Activated naive CD4-positive, alpha-beta T cell treated with anti-CD3 and anti-CD28 coated beads, Interleukin-2, amount 50 U/mL, for 72 hours (primary cell): ENCODE data around the gene BTN1A1. TPM values are rescaled to one million over a fixed set of nuclear protein-coding genes. Genes with fewer than 3 reads are reported as not detected.

Experiments
- ATAC-seq, 2 donors: fragments of 150-1000 bp; cut with Tn5 transposase; 2 replicates each; pipeline ENCODE4 v1.10.0; 2021; ENCODE audit warnings: mild to moderate bottlenecking in 2 of 2, moderate library complexity in 2 of 2
- DNase-seq, 2 donors: peaks; one replicate each; pipeline ENCODE4 v3.0.0; 2021 to 2022; ENCODE audit warnings: low spot score in 2 of 2
- H3K27ac Mint-ChIP-seq, 2 donors: one replicate each; pipeline ENCODE4 v1.8.0; 2022; ENCODE audit warnings: mild to moderate bottlenecking in 2 of 2, mixed read lengths in 2 of 2
- H3K36me3 Mint-ChIP-seq, 2 donors: one replicate each; pipeline ENCODE4 v1.8.0; 2022; ENCODE audit warnings: mixed read lengths in 2 of 2
- H3K9me3 Mint-ChIP-seq, 2 donors: one replicate each; pipeline ENCODE4 v1.8.0; 2022; ENCODE audit warnings: mixed read lengths in 2 of 2
- total RNA-seq, 2 donors: library from RNA; stranded (reverse); gene quantifications; one replicate each; pipeline ENCODE4 v1.2.3, GENCODE V29; 2022

The BTN1A1 gene
- total RNA-seq, 2 donors from 2014 or later, result 0.16 TPM; not detected in 1

DNA sequence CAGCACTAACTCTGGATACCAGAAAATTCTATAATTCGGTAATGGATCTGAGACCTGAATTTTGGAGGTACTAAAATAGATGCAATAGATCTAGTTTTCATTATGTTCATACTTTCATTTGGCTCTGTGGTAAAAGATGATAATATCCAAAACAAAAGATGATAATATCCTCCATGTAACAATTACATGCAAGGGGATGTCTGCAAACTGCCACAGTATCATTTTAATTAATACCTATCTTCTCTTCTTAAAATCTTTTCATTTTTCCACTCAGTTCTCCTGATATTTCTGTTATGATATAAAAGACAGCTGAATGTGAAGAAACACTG lies 26.7 kb upstream of the BTN1A1 start:
- no peak for ATAC-seq
- Mint-ChIP-seq H3K9me3 (peaks cover 8 to 13% of the 10 kb centered on the region in 2 donors), H3K27ac (peak overlapping the region; percentile 99 to 100), H3K36me3 (peaks cover 38 to 57% of the 10 kb centered on the region in 2 donors)
- no peak for DNase-seq

DNA sequence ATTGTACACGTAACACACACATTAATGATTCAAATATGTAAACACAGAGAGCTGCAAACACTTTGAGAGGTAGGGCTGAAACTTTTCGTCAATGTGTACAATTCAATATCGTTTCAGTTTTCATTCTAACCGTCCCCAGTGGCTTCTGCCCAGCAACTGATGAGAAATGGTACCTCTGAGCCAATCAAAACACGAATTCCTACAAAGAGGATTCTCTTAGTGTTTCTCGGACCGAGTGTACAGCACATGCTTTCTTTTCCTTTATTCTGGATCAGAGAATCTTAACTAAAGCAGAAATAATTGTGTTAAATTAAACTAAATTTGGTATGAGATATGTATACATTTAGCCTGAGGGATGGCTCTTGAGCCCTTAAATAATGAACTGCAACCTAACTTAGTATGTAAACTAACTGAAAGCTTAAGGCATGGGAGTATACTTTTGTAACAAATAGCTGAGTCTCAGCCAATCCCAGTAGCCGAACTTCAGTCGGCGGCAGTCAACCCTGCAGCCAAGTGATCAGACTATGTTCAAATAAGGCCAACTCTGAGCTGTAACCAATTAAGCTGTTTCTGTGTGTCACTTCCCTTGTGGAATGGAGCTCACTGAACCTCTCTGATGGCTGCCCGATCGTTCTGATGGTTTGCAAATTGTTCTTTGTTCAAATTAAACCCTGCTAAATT lies 26.2 kb upstream of the BTN1A1 start:
- ATAC-seq (peak; percentile 92 to 98), DNase-seq (peak; percentile 72 to 74)
- Mint-ChIP-seq H3K36me3 (peaks cover 33 to 52% of the 10 kb centered on the region in 2 donors), H3K27ac (peak overlapping the region; percentile 99 to 100), H3K9me3 (peaks cover 8 to 13% of the 10 kb centered on the region in 2 donors)

DNA sequence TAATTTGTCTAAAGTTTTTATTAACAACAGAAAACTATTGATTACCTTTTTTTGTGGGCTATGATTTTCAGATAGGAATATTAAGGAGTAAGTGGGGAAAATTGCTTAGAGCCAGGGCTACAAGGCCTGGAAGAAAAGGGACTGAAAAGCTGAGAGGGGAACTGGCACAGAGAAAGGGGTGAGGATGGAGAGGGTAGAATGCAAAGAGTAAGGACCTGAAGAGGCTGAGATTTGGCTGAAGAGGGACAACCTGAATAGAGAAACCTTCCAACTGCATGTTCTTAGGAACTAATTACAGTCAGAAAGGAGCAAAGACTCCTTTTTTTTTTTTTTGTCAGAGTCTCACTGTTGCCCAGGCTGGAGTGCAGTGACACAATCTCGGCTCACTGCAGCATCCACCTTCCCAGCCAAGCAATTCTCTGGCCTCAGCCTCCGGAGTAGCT lies 25.6 kb upstream of the BTN1A1 start:
- H3K36me3 Mint-ChIP-seq, result peaks cover 31 to 50% of the 10 kb centered on the region in 2 donors
- H3K9me3 Mint-ChIP-seq, result peaks cover 8 to 13% of the 10 kb centered on the region in 2 donors
- peak overlapping the region; percentile 99 to 100 for H3K27ac Mint-ChIP-seq
- DNase-seq (no peak), ATAC-seq (no peak)

DNA sequence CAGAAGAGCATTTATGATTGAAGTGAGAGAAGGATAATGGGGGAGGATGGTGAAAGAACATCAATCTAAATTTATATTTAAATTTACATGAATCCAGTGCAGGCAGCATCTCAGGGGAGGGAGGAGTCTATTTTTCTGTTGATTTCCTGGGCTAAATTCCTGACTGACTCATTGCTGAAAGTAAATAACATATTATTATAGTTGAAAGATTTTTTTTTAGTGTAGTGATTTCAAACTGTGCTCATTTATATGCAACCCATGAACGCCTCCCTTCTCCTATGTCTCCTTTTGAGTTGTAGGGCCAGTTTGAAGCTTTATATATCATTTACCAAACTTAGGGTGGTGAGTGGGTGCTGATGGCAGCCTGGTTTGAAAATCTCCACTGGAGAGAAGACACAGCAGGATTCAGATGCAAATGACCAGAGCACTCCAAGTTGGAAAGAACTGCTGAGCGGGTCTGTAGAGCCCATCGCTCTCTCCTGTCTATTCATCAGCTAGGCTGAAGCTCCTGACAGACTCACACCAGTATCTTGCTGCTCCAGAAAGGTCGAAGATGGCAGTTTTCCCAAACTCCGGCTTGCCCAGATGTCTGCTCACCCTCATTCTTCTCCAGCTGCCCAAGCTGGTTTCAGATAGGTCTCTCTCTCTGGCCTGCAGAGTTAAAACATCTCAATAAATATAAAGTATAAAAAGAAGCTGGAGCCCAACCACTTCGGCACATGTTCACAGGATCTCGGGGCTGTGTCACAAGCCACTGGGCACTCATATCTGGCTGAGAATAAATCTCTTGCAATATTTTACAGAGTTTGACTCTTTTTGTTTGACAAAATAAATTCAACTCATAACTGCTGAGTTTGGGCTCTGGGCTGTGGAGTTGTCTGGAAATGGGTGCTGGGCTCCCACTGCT lies 24.0 kb upstream of the BTN1A1 start:
- DNase-seq, result no peak
- peaks cover 8 to 13% of the 10 kb centered on the region in 2 donors for H3K9me3 Mint-ChIP-seq
- H3K27ac Mint-ChIP-seq, result peak overlapping the region; percentile 71 to 100
- no peak for ATAC-seq
- H3K36me3 Mint-ChIP-seq, result peaks cover 26 to 42% of the 10 kb centered on the region in 2 donors

DNA sequence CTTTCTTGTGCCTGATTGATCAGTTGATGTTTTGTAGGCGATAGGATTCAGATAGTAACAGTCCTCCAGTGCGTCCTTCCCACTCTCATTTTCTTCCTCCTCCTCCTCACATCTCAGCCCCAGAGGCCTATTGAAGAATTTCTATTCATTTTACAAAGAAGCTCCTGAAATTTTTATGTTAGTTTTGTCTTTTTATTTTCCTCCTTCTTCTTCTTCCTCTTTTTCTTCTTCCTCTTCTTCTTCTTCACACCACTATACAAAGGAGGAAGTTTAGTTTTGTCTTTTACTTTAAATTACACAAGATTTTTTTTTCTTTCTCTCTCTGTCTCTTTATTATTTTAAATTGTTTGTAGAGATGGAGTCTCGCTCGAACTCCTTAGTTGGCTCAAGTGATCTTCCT lies 23.2 kb upstream of the BTN1A1 start:
- Mint-ChIP-seq H3K36me3 (peaks cover 17 to 34% of the 10 kb centered on the region in 2 donors), H3K27ac (peak overlapping the region in 1 of 2 donors; percentile 71), H3K9me3 (peaks cover 0 to 5% of the 10 kb centered on the region in 2 donors)
- ATAC-seq (no peak), DNase-seq (no peak)

DNA sequence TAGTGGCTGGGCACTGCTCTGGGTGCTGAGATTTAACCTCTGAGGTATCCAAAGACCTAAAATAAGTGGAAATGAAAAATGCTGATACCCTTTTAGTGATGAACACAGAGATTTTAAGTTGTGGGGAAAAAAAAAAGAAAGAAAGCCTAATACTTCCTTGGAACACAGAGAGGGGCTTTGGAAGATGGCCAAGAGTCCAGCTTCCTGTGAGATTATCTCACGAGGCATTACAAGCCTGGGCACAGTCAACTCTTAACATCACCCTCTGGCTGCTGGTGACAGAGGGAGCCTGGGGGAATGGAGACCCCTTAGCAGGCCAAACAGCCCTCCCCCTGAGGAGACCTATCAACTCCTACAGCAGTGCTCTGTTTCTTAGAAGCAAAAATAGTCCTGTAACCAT lies 22.7 kb upstream of the BTN1A1 start:
- DNase-seq, result no peak
- peaks cover 0 to 5% of the 10 kb centered on the region in 2 donors for H3K9me3 Mint-ChIP-seq
- ATAC-seq, result no peak
- H3K27ac Mint-ChIP-seq, result peak overlapping the region in 1 of 2 donors; percentile 71
- H3K36me3 Mint-ChIP-seq, result peaks cover 13 to 29% of the 10 kb centered on the region in 2 donors

DNA sequence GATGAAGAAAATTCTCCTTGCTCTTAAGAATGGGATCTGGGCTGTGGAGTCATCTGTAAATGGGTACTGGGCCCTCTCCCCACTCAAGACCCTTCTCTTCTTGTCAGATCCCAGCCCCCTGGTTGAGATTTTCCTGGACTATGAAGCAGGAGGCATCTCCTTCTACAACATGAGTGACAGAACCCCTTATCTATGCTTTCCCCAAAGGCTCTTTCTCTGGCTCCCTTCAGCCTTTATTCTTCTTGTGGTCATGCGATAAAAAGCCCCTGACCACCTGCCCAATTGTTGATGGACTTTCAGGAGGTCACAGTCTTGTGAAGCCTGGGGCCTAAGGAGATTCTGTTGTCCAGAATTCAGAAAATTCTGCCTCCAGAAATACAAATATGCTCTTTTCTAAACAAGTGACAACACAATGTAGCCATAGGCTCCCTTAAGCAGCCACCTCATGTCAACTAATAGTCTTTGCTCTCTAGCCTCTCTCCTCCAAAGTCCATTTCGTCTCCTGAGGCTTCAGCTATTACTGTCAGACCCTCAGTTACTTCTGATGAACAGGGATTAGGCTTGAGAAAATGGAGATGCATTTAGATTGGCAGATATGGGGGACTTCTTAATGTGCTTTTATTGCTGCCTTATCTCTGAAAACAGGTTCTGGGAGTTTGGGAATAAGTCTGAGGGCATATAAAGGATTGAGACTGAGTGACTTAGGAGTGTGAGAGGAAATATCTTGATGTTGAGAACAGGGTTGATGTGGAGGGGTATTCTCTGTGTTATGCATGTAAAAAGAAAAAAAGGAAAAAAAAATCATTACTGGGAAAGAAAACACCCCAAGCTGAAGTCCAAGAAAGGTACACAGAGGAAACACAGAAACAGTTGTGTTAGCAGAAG lies 21.8 kb upstream of the BTN1A1 start:
- DNase-seq, result no peak
- H3K9me3 Mint-ChIP-seq, result no peaks in the 10 kb centered on the region
- H3K27ac Mint-ChIP-seq, result peak overlapping the region in 1 of 2 donors; percentile 71
- H3K36me3 Mint-ChIP-seq, result peaks cover 5 to 20% of the 10 kb centered on the region in 2 donors
- no peak for ATAC-seq

DNA sequence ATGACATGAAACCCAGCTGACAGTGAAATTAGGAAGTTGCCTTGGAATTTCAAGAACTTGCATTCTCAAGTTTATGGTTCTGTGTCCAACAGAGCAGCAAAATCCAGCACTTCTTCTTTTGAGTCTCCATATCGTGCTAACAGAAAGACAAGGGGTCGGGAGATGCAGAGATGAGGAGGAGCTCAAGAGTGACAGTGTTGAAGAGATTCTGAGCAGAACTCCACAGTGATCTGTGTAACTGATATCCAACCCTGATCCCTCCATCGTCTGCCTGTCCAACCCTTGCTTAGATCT lies 21.2 kb upstream of the BTN1A1 start:
- no peak overlapping the region for H3K27ac Mint-ChIP-seq
- no peak for DNase-seq
- H3K36me3 Mint-ChIP-seq, result peaks cover 5 to 15% of the 10 kb centered on the region in 2 donors
- ATAC-seq, result no peak
- no peaks in the 10 kb centered on the region for H3K9me3 Mint-ChIP-seq

DNA sequence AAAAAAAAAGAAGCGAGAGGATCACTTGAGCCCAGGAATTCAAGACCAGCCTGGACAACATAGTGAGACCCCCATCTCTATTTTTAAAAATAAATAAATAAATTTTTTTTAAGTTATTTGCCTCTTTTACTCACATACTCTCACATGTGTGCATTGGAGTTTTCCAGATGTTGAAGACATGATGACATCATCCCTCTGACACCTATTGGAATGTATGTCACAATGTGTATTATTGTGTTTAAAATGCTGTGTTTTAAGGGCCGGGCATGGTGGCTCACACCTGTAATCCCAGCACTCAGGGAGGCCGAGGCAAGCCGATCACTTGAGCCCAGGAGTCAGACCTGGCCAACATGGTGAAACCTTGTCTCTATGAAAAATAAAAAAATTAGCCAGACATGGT lies 17.8 kb upstream of the BTN1A1 start:
- DNase-seq (no peak), ATAC-seq (no peak)
- Mint-ChIP-seq H3K9me3 (peaks cover 3 to 4% of the 10 kb centered on the region in 2 donors), H3K27ac (no peak overlapping the region), H3K36me3 (peaks cover 1 to 2% of the 10 kb centered on the region in 2 donors)

DNA sequence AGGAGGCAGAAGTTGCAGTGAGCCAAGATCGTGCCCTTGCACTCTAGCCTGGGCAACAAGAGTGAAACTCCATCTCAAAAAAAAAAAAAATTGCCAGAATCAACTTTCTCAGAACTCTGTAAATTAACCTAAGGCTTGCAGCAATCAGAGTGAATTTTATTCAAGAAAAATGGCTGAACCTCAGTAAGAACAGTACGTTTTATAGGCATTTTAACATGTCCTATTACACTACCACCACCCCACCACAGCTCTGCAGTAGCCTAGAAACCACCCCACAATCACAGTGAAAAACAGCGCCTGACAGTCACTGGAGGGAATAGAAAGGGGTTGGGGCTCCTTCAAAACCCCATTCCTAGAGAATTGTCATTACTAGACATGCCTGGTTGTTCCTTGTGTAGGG lies 16.4 kb upstream of the BTN1A1 start:
- Mint-ChIP-seq H3K36me3 (peaks cover 9% of the 10 kb centered on the region in 2 donors), H3K27ac (no peak overlapping the region), H3K9me3 (peaks cover 6 to 11% of the 10 kb centered on the region in 2 donors)
- no peak for DNase-seq
- no peak for ATAC-seq

DNA sequence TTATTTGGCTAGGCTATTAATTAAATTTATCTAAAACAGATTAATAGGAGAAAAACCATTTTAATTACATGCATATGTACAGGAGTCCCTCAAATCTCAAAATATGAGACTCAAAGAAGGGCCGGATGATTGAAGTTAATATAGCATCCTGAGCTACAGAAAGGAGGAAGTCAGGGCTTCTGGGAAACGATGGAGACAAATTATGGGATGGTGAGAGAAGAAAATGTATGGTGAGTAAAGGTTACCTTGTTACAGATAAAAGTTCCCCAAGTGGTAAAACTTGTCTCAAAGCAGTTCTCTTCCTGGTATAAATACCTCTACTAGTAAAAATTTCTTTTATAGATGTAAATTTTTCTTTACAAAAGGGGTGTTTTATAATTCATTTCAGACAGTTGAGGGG lies 15.9 kb upstream of the BTN1A1 start:
- no peak for DNase-seq
- H3K27ac Mint-ChIP-seq, result no peak overlapping the region
- ATAC-seq, result no peak
- H3K36me3 Mint-ChIP-seq, result peaks cover 9% of the 10 kb centered on the region in 2 donors
- H3K9me3 Mint-ChIP-seq, result peaks cover 6 to 11% of the 10 kb centered on the region in 2 donors

DNA sequence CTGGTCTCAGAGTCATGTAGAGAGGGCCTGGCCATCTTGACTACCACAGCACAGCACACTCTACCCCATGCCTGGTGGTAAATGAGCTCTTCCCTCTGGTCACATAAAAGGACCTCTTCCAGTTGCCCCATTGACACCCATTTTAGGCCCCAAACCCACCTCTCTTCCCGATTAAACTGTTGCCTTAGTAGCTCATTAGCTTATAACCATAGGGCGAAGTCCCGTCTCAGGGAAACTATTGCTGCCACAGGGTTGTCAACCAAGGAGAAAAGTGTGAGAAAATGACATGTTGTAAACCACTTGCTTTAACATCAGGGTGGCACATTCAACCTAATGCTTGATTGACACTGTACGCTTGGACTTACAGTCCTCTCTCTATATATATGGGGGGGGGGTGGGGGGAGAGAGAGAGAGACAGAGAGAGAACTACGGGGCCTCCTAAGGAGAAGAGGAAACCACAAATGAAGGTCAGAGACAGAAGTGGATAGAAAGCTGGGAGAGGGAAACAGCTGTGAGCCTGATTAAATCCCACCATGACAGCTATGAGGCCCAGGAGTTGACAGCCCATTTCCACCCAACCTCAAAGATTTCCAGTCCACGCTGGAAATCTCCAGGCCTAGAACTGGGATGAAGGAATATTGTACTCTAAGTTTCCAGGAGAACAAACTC lies 14.9 kb upstream of the BTN1A1 start:
- Mint-ChIP-seq H3K27ac (no peak overlapping the region), H3K9me3 (peaks cover 6 to 11% of the 10 kb centered on the region in 2 donors), H3K36me3 (peaks cover 9% of the 10 kb centered on the region in 2 donors)
- no peak for DNase-seq
- ATAC-seq, result no peak

DNA sequence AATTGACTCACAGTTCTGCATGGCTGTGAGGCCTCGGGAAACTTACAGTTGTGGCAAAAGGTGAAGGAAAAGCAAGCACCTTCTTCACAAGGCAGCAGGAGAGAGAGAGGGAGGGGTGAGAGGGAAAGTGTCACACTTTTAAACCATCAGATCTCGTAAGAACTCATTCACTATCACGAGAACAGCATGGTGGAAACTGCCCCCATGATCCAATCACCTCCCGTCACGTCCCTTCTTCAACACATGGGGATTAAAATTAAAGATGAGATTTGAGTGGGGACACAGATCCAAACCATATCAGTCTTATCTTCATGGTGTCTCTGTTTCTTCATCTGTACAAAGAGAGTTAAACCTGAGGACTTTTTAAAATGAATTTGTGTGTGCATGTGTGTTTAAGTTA lies 13.7 kb upstream of the BTN1A1 start:
- ATAC-seq, result no peak
- Mint-ChIP-seq H3K9me3 (peaks cover 6 to 11% of the 10 kb centered on the region in 2 donors), H3K36me3 (peaks cover 9% of the 10 kb centered on the region in 2 donors), H3K27ac (no peak overlapping the region)
- DNase-seq, result no peak

DNA sequence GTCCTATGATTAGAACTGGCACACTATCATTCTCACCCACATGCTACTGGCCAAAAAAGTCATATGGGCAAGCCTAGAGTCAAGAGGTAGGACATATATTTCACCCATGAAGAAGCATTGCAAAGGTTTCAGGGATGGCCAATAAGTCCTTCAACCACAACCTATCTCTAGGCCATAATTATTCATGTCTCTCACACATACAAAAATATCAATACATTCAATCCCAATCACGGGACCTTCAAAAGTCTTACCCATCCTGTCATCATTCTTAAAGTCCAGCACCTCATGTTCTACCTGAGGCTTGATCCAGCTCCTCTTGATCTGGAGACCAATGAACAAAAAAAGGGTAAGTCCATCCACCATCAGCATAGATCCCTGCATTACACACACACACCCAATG lies 12.6 kb upstream of the BTN1A1 start:
- no peak for DNase-seq
- ATAC-seq, result no peak
- H3K27ac Mint-ChIP-seq, result no peak overlapping the region
- H3K36me3 Mint-ChIP-seq, result peaks cover 9% of the 10 kb centered on the region in 2 donors
- peaks cover 6 to 11% of the 10 kb centered on the region in 2 donors for H3K9me3 Mint-ChIP-seq

DNA sequence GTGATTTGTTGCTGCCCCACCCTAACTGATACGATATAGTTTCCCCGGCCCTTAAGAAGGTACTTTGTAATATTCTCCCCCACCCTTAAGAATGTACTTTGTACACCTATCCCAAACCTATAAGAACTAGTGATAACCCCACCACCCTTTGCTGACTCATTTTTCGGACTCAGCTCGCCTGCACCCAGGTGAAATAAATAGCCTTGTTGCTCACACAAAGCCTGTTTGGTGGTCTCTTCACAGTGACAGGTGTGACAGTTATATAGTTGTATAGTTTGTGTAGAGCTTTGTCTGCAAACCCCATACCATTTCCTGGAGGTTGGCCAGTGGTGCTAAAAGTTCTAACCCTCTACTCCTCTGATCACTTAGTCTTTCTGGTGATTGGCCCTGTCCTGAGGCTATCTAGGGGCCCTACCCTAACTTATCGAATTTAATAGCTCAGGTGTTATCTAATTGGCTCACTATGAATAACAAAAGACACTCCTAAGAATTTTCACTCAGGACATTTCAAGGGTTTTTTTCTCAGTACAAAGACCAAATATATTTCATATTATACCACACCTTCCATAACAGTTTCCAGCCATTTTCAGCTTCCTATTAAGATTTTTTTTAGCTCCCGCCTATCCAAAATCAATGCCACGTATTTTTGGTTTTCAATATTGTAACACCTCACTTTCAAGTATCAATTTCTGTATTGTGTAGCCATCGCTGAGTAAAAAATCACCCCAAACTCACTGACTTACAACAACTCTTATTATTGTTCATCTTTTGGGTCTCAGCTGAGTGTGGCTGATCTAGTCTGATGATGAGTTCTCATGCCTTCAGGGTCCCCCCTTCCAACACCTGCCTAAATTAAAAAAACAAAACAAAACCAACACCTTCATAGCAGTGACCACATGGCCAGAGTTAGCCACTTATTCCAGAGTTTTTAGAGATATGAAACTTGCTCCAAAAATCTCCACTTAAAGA lies 9.8 kb upstream of the BTN1A1 start:
- peak overlapping the region in 1 of 2 donors; percentile 1 for H3K27ac Mint-ChIP-seq
- peaks cover 9% of the 10 kb centered on the region in 2 donors for H3K36me3 Mint-ChIP-seq
- peaks cover 6 to 9% of the 10 kb centered on the region in 2 donors for H3K9me3 Mint-ChIP-seq
- DNase-seq, result no peak
- peak in 1 of 2 donors; percentile 68 for ATAC-seq
